Muscle layer of colon (tissue), 2 donors: ENCODE measurements around the gene GARS1.

Source experiments
- H3K27ac ChIP-seq: one replicate; pipeline ENCODE4 v1.7.0; 2013; ENCODE audit warnings: low read depth, mild to moderate bottlenecking, low read length, moderate library complexity
- H3K27me3 ChIP-seq, 2 donors: one replicate each; pipeline ENCODE4 v1.7.0; 2013; ENCODE audit warnings: low read length in 2 of 2, mild to moderate bottlenecking in 2 of 2; ENCODE audit not compliant: insufficient read depth in 2 of 2, control insufficient read depth in 1 of 2
- H3K36me3 ChIP-seq: one replicate; pipeline ENCODE4 v1.7.0; 2013; ENCODE audit warnings: mild to moderate bottlenecking, low read length; ENCODE audit not compliant: insufficient read depth
- H3K4me1 ChIP-seq: one replicate; pipeline ENCODE4 v1.7.0; 2013; ENCODE audit warnings: mild to moderate bottlenecking, low read length; ENCODE audit not compliant: insufficient read depth
- H3K4me3 ChIP-seq, 2 donors: one replicate each; pipeline ENCODE4 v1.7.0; 2013; ENCODE audit warnings: low read length in 2 of 2, low read depth in 1 of 2, mild to moderate bottlenecking in 1 of 2, moderate library complexity in 1 of 2
- H3K9ac ChIP-seq: one replicate; pipeline ENCODE4 v1.7.0; 2013; ENCODE audit warnings: low read length
- H3K9me3 ChIP-seq: one replicate; pipeline ENCODE4 v1.7.0; 2013; ENCODE audit warnings: mild to moderate bottlenecking, low read length
- donor health status: abdominal sarcoma.
- donor health status: Adenocarcinoma of cecum.

GARS1 gene

GRCh38 chr7:30605832-30606231, 11.2 kb downstream of the GARS1 start:
- Histone ChIP-seq H3K27ac (no peak overlapping the region), H3K36me3 (peaks cover 75% of the 10 kb centered on the region), H3K4me3 (no peak overlapping the region)

DNA sequence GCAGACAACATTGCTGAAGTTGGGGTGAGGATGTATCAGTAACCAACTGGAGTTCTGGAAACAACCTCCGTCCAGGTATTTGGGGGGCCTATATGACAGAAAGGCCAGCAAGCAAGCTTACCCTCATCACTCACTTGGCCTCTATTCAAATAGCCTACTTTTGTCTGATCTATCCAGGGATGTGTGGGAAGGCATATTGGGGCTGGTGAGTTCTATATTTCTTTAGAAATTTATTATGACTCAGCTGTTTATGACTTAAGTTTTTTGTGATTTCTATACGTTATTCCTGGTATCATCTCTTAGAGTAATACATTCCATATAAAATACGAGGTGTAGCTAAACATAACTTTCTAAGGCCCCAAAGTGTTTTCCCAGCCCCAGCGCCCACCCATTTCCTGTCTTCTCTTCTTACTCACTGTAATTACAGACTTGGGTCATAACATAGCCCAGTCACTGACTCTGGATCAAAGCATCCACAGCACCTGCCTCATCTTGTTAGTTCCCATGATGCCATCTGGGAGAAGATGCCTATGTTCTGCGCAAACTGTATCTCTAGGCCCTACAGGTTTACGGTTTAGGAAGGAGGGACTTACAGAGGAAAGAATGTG, 18.1 kb downstream of the GARS1 start:
- Histone ChIP-seq H3K9ac (no peak overlapping the region), H3K4me3 (no peak overlapping the region), H3K9me3 (no peaks in the 10 kb centered on the region), H3K36me3 (peaks cover 60% of the 10 kb centered on the region), H3K4me1 (peaks cover 13% of the 10 kb centered on the region), H3K27ac (no peak overlapping the region), H3K27me3 (no peaks in the 10 kb centered on the region)

More at GRCh38 chr7:30605832-30606231, 11.2 kb downstream of the GARS1 start:
- H3K9ac ChIP-seq, result no peak overlapping the region
- H3K9me3 ChIP-seq, result no peaks in the 10 kb centered on the region
- H3K27me3 ChIP-seq, result no peaks in the 10 kb centered on the region
- no peaks in the 10 kb centered on the region for H3K4me1 ChIP-seq

- no peak overlapping the region for H3K27ac ChIP-seq
- peaks cover 52% of the 10 kb centered on the region for H3K36me3 ChIP-seq
These were observed 19.0 kb downstream of the GARS1 start for GRCh38 chr7:30613366-30614325.

DNA sequence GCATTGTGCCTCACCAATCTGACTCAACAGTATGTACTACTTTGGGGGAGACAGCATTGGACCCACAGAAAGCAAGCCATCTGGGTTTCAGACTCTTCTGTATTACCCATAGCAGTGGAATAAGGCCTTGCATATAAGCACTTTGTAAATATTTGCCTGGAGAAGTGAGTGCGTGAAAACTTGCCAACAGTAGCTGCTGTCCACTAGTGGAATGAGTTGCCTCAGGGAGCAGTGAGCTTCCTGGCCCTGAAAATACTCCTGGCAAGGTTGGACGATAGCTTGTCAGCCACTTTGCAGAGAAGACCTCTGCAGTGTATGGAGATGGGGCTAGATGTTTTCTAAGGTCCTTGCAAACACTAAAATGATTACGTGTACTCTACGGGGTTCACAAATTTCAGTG, 21.6 kb downstream of the GARS1 start:
- no peak overlapping the region for H3K27ac ChIP-seq
- no peak overlapping the region for H3K9ac ChIP-seq
- H3K4me3 ChIP-seq, result no peak overlapping the region
- peaks cover 50% of the 10 kb centered on the region for H3K36me3 ChIP-seq
- H3K27me3 ChIP-seq, result no peaks in the 10 kb centered on the region
- peaks cover 13% of the 10 kb centered on the region for H3K4me1 ChIP-seq
- H3K9me3 ChIP-seq, result no peaks in the 10 kb centered on the region

More at GRCh38 chr7:30613366-30614325, 19.0 kb downstream of the GARS1 start:
- Histone ChIP-seq H3K4me1 (peaks cover 13% of the 10 kb centered on the region), H3K9me3 (no peaks in the 10 kb centered on the region), H3K9ac (no peak overlapping the region), H3K4me3 (no peak overlapping the region), H3K27me3 (no peaks in the 10 kb centered on the region)

DNA sequence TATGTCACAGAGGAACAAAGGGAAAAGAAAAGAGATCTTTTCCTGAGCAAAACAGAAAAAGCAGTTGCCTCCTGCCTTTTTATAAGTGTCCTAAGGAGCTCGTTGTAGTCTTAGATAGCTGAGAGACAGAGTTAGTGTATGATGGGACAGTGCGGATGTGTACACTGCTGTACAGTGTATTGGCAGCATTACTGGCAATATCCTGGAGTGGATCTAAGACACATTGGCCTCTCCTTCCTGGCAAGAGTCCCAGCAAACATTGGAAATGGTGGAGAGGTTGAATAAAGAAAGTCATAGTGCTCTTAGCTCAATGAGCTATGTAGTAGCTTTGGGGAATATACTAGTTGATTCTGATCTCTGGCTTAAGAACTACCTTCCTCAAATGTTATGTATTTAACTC, 22.7 kb downstream of the GARS1 start:
- no peaks in the 10 kb centered on the region for H3K27me3 ChIP-seq
- H3K4me1 ChIP-seq, result peaks cover 13% of the 10 kb centered on the region
- H3K9me3 ChIP-seq, result no peaks in the 10 kb centered on the region
- H3K36me3 ChIP-seq, result peaks cover 54% of the 10 kb centered on the region
- H3K4me3 ChIP-seq, result no peak overlapping the region
- no peak overlapping the region for H3K27ac ChIP-seq
- H3K9ac ChIP-seq, result no peak overlapping the region

DNA sequence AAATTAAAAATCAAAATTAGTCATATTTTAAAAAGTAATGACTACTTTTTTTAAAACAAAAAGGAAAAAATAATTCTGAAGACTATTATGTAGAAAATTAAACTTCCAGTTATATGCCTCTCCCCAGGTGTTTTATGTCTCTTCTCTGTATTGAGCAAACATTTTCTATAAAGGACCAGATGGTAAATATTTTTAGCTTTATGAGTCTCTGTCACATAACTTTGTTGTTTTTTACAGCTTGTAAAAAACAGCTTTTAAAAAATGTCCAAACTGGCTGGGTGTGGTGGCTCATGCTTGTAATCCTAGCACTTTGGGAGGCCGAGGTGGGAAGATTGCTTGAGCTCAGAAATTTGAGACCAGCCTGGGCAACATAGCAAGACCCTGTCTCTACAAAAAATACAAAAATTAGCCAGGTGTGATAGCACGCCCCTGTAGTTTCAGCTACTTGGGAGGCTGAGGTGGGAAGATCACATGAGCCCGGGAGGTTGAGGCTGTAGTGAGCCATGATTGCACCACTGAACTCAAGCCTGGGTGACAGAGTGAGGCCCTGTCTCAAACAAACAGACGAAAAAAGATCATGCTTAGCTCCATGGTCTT, 23.5 kb downstream of the GARS1 start:
- Histone ChIP-seq H3K4me3 (no peak overlapping the region), H3K27ac (no peak overlapping the region), H3K9ac (no peak overlapping the region), H3K27me3 (no peaks in the 10 kb centered on the region), H3K36me3 (peaks cover 50% of the 10 kb centered on the region), H3K4me1 (peaks cover 13% of the 10 kb centered on the region), H3K9me3 (no peaks in the 10 kb centered on the region)

- peaks cover 13% of the 10 kb centered on the region for H3K4me1 ChIP-seq
- H3K4me3 ChIP-seq, result no peak overlapping the region
- no peaks in the 10 kb centered on the region for H3K27me3 ChIP-seq
- H3K36me3 ChIP-seq, result peaks cover 54% of the 10 kb centered on the region
- no peak overlapping the region for H3K27ac ChIP-seq
- no peak overlapping the region for H3K9ac ChIP-seq
- no peaks in the 10 kb centered on the region for H3K9me3 ChIP-seq
These were observed 24.3 kb downstream of the GARS1 start for GRCh38 chr7:30618961-30619360.

DNA sequence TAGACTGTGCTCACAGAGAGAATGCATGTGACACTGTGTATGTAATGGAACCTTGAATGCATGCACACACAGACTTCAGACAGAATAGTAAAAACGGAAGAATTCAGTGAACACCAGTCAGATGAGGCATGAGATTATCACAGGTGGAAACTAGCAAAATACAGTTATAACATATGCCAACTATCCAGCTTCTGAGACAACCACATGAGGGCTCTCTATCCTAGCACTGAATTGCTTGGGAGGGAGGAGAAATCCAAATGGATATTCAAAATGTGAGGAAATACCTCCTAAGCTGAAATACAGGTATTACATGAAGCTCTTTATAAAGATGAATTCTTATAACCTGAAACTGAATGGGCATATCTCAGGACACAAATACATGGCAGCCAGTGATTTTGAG, 30.6 kb downstream of the GARS1 start:
- Histone ChIP-seq H3K27me3 (no peaks in the 10 kb centered on the region), H3K36me3 (peaks cover 62% of the 10 kb centered on the region), H3K27ac (no peak overlapping the region), H3K4me1 (no peaks in the 10 kb centered on the region), H3K9ac (no peak overlapping the region), H3K9me3 (no peaks in the 10 kb centered on the region), H3K4me3 (no peak overlapping the region)

DNA sequence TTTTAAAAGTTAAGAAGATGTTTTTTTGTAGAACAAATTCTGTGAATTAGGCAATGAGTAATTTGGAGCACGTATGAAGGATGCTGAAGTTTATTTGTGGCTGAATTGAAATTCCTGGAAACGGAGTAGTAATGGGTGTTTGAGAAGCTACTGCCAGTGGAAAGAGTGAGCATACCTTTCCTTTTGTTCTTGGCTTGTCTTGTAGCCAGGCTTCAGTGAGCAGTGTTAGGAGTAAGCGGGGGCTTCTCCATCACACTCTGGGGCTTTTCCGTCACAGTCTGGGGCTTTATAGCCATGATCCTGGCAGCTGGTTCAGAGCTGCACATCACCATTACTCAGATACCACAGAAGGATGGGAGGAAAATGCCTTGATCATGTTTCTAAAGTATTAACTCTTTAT, 32.3 kb downstream of the GARS1 start:
- H3K9me3 ChIP-seq, result no peaks in the 10 kb centered on the region
- no peak overlapping the region for H3K4me3 ChIP-seq
- H3K9ac ChIP-seq, result no peak overlapping the region
- H3K27me3 ChIP-seq, result no peaks in the 10 kb centered on the region
- peaks cover 58% of the 10 kb centered on the region for H3K36me3 ChIP-seq
- no peaks in the 10 kb centered on the region for H3K4me1 ChIP-seq
- no peak overlapping the region for H3K27ac ChIP-seq

DNA sequence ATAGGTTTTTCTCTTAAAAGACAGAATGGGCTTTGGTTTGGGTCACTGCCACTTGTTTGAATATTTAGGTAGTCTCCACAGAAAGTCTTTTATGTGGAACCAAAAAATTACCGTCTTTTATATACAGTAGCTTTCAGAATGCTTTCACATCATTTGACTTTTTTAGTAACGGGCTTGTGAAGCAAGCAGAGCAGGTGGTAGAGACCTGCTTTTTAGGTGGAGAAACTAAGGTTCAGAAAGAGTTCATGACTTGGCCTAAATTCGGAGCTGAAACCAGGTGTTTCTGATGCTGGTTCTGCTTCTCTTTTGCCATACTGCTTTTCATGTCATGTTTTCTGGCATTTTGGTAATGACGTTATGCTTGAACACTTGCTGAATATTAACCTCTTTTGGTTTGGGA, 36.3 kb downstream of the GARS1 start:
- no peak overlapping the region for H3K4me3 ChIP-seq
- no peaks in the 10 kb centered on the region for H3K27me3 ChIP-seq
- no peaks in the 10 kb centered on the region for H3K9me3 ChIP-seq
- no peak overlapping the region for H3K27ac ChIP-seq
- no peak overlapping the region for H3K9ac ChIP-seq
- no peaks in the 10 kb centered on the region for H3K4me1 ChIP-seq
- peaks cover 72% of the 10 kb centered on the region for H3K36me3 ChIP-seq

DNA sequence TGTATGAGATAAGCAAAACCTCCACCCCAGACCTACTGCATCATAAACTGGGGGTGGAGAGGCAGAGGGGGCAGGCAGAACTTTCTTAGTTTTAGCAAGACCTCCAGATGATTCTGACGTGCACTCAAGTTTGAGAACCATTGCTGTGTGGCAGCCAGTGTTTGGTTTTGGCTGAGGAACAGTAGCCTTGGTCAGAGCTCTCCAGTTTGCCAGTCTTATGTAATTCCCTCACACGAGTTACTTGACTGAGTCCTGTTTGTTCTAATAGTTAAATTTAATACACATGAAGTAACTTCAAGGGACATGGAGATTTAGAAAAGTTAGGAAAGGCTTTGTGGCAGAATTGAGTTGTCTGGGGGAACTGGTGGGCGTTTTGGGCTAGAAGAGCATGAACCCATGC, 38.5 kb downstream of the GARS1 start:
- no peaks in the 10 kb centered on the region for H3K27me3 ChIP-seq
- H3K4me3 ChIP-seq, result no peak overlapping the region
- H3K27ac ChIP-seq, result no peak overlapping the region
- H3K36me3 ChIP-seq, result peaks cover 58% of the 10 kb centered on the region
- no peaks in the 10 kb centered on the region for H3K9me3 ChIP-seq
- no peak overlapping the region for H3K9ac ChIP-seq
- H3K4me1 ChIP-seq, result no peaks in the 10 kb centered on the region
